Stimulated activated CD4-positive, alpha-beta T cell treated with anti-CD3 and anti-CD28 coated beads, Interleukin-12 subunit alpha, Interleukin-12 subunit beta, amount 100 ng/mL, for 24 hours (primary cell): Measurements from ENCODE around the gene NEDD4L.

ENCODE experiments used
- DNase-seq, 2 experiments: peaks; one replicate each; pipeline ENCODE4 v3.0.0-alpha.2; 2020; ENCODE audit warnings: low read depth in 2 of 2

NEDD4L gene

DNA sequence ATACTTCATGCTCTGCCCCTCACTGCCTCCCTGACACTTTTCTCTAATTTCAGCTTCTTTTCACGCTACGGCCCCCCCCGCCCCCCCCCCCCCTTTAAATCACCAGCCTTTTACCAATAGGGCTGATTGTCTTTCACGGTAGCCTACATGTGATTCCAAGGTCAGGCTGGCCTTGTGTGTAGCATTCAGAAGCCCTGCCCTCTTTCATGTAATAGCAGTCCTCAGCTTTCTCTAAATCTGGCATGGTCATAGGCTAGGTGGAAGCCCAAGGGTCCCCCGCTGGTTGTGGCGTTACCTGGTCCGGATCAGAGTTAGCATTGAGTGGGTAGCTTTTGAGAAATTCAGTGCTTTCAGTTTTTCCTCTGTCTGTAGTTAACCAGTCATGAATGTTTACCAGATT lies 303.1 kb downstream of the NEDD4L start:
- DNase-seq: no peak

DNA sequence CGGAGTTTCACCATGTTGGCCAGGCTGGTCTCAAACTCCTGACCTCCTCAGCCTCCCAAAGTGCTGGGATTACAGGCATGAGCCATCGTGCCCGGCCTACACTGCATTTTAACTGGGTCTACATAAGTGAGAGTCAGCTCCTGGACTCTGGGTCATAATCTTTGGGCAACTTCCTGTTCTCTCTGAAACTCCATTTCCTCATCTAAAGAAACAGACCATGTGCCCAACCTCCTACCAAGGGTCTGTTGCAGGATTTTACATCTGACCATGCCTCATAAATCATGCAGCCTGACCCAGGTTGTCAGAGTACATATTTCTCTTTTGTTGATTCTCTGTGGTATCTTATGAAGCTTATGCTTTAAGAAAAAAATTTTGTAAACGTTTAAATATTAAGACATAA lies 304.5 kb downstream of the NEDD4L start:
- DNase-seq: no peak

DNA sequence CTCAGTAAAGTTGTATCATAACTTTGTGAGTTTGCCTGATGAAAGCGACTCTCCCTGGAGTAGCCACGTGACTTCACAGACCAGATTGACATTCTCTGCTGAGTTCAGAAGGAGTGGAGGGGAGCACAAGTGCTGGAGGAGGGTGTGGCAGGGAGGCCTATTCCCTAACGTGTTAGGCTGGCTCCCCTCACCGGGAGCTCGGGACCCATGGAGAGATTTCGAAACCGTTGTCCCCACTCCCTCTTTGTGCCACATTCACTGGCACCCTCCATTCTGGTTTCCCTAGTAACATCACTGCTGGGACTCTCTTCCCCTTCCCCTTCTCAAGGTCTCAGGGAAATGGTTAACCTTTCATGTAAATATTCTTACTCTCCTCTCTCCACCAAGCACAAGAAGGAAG lies 304.9 kb downstream of the NEDD4L start:
- DNase-seq: no peak

DNA sequence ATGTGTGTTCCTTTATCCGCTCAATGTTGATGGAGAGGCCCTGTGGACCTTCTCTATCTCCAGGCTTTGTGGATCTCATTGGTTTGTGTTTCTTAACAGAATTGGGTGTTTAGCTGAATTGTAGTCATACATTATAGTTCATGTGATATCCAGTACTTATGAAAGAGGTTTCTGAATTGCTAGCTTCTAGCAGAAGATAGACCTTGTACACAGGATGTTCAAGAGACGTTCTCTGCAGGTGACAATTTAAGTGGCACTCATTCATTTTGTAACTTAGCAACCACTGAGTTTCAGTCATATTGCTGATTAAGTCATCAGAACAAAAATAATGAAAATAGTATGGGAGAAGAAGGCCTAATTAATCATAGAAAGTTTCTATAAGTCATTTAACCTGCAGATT lies 305.6 kb downstream of the NEDD4L start:
- no peak for DNase-seq

DNA sequence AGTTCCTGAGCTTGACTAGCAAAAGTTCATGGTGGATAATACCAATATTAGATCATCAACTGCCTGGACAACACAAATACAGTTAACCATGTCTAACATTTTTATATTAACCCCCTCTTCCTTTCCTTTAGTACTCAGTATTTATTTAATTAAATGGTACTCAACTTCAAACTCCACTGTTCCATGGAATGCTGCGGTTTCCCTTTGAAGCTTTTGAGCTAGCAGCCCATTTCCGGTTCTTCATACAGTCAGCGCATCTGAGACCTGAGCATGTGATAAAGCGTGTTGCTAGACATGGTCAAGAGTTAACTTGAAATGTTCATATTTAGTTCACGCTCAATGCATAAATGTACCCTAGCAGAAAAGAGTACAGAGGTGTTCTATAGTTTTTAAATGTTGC lies 306.5 kb downstream of the NEDD4L start:
- no peak for DNase-seq

DNA sequence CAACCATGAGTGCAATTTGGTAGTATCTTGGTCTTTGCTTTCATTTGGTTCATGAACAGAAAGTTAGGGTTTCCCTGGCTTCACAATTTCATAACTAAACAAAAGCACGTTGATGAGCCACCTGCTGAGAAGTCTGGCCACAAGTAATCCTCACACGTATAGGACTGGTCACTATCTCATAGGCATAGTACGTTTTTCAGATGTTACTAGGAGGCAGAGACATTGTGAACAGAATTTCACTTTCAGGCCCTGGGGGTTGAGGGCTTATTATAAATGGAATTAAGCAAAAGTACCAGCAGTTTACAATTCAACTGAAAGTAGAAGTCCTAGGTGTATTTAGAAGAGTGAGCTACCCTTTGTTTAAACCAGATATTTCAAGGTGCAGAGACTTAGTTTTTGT lies 307.8 kb downstream of the NEDD4L start:
- no peak for DNase-seq

DNA sequence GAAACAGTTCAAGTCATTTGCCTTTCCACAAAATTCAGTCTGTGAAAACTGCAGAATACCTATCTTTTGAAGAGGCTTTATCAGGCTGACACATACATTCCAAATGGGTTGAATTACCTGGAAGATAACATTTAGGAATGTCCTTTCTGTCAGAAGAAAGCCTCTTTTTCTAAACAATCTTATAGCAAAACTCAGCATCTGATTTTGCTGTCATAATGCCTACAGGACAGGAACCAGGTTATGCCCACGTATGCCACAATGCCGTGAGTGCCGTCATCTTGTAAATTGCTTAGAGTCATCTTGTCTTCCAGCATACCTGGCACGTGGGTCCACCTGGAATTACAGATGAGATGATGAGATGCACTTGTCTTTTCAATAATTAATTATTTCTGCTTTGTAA lies 309.6 kb downstream of the NEDD4L start:
- no peak for DNase-seq

DNA sequence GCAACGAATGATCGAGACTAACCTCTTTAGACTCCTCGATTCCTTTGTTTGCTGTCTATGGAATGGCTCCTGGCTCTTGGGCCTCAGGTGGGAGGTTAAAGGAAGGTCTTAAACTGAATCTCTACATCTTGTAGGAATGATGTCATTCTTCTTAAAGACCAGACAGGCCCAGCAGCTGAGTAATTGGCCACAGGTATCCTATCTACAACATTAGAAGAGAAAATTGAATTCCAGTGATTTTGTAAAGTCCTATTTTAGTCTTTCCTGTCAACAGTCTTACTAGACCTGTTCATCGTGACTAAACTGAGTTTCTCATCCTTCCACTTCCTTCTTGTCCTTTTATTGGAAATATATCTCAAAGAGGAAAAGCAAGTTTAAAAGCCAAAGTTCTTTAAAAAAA lies 310.0 kb downstream of the NEDD4L start:
- DNase-seq: no peak

DNA sequence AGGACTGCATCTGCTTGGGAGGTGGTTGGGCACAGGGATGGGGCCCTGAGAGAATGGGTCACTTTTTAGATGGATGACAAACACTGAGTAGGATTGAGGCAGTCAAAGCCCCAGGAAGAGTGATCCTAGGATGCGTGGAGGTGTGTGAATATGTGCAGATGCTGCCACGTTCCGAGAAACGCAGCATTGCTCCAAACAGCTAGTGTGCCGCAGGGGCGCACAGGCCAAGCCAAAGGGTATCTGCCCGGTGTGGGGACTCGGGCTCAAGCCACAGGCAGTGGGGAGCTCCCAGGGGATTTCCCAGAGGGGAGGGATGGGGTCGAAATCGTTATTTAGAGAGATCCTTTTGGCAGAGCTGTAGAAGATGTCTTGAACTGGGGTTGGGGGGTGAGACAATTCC lies 310.8 kb downstream of the NEDD4L start:
- DNase-seq: no peak

DNA sequence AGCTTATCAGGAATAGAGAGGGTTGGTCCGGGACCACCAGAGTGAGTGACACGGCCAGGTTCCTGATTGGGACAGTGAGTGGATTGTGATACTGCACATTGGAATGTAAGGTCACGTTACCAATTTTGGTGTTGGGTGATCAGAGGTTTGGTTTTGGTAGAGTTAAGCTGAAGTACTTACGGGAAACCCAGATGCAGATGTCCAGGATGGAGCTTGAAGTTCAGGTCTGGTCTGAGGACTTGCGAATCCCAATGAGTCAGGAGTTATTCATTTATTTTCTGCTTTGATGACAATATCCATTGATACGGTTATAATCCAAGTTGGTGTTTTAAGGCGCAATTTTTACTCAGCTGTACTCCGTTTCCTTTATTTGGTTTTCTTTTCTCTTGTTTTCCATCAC lies 311.2 kb downstream of the NEDD4L start:
- DNase-seq: no peak

DNA sequence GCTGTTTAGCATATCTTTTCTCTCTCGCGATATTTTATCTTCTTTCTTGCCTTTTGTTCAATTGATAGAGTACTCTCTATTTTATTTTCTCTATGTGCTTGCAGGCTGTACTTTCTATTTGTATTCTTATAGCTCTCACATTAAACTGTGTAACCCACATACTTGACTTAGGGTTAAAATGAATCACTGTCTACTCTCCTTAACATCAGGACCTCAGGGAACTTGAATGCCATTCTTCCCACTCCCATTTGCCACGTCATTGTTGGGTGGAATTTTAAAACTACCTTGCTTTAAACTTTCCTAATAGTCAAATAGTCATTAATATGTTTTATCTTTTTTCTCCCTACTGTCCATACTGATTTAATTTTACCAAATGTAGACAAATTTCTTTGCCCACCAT lies 315.2 kb downstream of the NEDD4L start:
- no peak for DNase-seq

DNA sequence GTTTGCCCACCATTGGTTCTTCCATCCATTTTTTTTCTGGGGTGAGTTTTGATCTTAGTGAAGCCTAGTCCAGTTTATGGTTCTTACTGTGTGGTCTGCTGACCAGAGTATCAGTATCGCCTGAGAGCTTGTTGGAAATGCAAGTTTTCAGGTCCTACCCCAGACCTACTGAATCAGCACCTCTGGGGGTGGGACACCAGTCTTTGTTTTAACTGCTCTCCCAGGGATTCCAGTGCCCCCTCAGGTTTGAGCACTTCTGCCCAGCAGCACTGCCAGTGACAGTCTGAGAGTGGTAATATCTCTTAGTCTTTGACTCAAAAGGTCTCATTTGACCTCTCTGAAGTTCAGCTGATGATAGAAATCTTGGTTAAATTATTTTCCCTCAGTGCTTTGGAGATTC lies 315.6 kb downstream of the NEDD4L start:
- DNase-seq: no peak

DNA sequence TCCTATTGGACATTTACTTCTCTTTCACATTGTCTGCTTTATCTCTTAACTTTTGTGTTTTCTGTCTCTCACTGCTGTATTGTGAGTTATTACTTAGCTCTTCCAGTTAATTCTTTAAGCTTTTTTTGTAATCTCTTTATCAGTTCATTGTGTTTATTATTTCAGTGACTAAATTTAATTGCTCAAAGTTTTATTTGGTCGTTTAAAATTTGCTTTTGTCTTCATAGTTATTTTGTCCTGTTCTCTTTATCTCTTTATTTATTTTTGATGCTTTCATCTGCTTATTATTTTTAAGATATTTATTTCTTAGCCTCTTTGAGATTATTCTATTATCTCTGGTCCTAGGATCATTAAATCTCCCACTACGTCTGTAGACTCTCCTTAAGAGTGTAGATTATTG lies 316.3 kb downstream of the NEDD4L start:
- DNase-seq: no peak

DNA sequence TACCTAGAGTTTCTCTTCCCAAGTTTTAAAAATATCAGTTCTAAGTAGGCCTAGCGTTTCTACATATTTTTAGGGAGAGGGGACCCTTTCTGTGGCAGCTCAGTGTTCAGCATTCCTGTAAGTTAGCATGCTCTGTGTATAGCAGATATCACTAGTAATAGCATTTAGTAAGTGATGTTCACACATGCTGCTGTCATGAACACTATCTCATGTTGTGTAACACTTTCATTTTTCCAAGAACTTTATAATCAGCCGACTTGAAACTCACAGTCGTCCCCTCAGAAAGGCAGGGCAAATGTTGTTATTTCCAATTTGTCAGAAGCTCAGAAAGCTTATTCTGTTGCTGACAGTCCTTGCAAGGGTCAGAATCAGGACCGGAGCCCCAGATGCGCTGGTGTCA lies 317.2 kb downstream of the NEDD4L start:
- DNase-seq: no peak

DNA sequence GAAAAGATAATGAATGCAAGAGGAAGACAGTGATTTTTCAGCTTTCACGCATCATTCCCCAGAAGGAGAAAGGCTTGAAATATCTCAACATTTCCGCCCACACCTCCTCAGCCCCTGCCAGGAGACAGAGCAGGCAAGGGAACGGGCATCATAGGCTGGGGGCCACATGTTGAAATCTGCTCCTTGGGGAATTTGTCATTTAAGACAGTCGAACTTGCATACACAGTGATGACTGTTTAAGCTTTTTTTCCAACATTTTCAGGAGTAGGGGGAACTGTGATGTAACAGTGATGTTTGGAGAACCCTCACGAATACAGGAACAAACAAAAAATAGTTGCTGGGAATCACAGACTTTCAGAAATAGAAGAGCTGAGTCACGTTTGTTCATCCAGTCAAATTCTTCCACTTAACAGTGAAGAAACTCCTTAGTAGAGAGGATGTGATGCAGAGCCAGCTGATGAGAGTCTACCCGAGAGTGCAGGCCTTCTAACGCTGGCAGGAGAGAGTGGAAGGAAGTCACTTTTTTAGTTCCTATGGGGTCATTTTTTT lies 318.1 kb downstream of the NEDD4L start:
- DNase-seq: no peak

DNA sequence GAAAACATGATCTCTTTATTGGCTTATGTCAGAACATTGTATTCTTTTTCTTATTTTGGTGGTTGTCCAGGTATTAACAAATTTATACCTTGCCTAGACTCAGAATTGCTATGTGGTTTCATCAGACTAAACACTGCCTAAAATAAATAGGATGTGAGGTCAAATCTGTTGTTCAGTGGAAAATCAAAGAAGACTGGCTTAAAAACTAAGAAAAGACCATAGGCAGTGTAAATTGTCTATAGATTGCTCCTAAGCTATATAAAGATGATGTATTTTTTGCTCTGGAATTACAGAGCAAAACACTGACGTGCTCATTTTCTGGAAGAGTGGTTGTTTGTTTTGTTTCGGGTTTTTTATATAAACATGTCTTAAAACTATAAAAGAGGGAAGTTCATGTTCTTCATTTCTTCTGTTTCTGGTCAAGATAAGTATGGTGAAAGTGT lies 318.8 kb downstream of the NEDD4L start:
- no peak for DNase-seq

DNA sequence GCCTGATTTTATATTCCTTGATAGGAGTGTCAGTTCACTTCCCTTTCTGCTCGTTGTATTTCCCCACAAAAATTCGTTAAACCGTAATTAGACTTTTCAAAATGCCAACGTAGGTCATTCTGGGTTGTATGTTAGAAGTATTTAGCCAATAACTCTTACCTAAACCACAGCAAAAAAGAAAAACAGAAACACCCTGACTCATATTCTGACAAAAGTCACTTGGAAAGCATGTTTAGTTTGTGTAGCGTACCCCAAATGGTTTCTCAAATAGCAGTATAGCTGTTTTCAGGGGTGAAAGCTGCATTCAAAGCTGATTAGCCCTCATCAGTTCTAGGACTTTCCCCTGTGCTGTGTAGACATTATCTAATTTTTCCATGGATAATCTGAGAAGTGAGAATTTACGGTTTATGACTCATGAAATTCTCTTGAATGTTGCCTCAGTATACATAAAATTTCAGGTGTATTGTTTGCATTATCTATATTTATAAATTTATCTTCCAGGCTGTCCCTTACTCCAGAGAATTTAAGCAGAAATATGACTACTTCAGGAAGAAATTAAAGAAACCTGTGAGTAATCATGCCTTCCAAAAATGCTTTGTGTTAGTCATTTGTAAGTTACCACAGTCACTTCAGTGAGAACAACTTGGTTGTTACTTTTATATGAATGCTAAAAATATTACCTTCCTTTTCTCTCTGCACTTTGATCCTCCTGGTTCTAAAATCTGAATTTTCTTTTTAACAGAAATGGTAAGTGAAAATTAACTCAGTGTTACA lies 319.9 kb downstream of the NEDD4L start:
- no peak for DNase-seq

DNA sequence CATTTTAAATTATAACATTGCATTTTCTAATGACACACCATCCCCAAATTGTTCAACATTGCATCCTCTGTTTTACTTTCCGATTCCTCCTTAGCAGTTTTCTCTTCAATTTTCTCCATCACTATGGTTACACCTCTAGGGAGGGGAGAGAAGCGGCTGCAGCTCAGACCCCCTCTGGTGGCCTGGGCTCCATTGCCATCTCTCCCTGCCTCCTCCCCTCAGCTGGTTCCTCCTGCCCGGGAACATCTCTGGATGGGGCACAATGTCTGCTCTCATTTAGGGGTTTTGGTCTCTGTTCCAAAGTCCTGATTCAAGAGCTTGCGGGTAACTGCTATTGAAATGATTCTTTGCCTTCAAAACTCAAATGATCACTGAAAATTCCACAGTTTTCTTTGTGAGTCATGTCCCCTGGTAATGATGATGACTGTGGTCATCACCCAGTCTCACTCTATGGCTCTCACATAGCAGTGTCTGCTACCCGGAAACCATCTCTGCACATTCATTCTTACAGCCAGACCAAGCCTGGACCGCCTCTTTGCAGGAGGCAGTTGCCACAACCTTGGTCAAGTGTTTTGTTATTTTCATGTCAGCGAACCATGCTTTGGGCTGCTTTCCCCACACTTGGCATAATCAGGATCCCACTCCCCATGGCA lies 321.0 kb downstream of the NEDD4L start:
- DNase-seq: no peak

DNA sequence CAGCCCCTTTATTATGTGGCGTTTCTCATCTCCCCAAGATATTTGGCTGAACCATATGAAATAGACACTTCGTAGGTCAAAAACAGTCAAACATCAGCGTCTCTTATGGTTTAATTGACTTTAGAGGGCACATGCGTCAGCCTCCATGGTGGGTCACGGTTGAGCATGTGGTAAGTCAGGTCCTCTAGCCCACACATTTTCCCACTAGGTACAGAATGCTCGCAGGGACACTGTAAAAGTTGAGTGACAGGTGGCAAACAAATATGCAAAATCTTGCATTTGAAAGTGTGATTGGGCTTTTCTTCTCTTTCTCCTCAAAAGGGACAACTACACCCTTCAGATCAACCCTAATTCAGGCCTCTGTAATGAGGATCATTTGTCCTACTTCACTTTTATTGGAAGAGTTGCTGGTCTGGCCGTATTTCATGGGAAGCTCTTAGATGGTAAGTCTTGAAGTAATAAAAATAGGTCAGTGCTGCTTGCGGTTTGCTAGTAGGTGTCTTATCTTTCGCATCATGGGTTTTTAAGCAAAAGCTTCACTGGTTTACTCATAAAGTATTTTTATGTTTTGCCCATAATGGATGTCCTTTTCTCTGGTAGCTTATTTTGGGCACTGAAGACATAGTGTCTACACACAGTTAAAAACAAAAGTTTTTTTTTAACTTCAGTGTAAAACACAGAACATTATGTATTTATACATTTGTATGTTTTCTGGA lies 323.6 kb downstream of the NEDD4L start:
- DNase-seq: no peak

DNA sequence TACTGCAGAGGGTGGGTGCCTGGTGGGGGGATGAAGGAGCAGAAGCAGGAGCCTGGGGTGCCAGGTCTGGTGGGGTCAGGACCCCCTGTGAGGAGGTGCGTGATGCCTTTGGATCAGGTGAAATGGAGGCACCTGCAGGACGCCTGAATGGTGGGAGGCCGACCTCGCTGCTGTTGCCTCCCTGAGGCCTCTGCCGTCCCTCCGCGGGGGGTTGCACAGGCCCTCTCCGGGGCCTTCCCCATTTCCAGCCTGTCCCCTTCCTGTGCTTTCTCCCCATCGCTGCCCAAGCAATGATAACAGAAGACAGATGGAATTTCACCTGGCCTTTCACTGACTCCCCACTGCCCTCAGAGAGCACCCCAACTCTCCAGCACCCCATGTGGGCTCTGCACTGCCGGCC lies 325.6 kb downstream of the NEDD4L start:
- no peak for DNase-seq

DNA sequence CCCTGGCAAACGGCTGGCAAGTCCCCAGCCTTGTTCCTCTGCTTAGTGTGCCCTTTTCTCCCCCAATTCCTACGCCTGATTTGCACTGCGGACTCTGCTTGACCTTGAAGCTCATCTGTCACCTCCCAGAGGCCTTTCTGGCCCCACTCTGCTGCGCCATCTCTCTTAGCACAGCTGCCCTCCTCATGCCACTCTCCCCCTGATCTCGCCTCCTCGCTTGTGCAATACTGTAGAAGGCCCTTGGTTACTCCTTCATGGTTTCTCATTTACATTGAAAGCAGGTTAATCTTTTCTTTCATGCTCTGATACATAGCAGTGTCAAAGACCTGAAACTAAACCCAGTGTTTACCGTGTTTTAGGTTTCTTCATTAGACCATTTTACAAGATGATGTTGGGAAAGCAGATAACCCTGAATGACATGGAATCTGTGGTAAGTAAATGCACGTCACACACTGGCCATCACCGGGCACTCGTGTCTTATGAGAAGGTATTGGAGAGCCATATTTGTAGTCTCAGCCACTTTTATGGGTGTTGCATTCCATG lies 326.1 kb downstream of the NEDD4L start:
- no peak for DNase-seq

DNA sequence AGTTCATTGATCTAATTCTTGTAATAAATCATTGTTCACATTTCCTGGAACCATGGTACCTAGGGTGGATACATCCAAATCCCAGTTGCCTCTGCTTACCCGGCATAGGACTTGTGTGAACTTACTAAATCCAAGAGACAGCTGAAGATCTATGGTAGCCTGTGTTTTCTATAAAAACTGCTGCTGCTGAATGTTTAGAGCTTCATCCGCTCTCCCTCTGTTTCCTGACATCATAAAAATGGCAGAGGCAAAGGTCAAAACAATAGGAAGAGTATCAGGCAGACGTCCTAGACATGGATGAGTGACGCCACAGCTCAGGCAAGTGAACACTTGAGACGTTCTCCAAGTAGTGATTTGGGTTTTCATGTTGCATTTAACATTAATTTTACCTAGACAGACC lies 326.6 kb downstream of the NEDD4L start:
- DNase-seq: no peak
